ENCODE data around the gene COL6A6. TPM values are rescaled to one million over a fixed set of nuclear protein-coding genes. Genes with fewer than 3 reads are reported as not detected.

The COL6A6 gene
- total RNA-seq, 4 donors from 2014 or later: under 0.01 to 59.8 (median 1.4) TPM; not detected in 1

DNA sequence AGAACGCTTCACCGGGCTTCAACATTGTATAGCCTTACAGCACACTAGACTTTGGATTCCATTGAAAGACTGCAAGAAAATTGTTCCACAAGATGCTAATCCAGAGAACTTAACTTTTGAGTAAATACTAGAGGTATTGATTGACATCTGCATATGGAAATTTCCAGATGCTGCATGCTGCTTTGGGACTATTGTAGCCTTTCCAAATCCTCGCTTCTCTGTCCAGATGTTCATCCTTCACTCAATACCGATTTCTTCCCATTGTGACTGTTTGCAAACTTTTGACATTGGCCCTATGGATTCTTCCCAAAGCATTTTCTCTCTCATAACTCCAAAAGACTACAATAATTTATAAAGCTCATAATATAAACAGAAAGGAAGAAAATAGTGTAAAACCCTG, 41.4 kb downstream of the COL6A6 start:
- H3K27ac ChIP-seq: no peak overlapping the region
- no peak overlapping the region for H3K4me3 ChIP-seq
- TF ChIP-seq POLR2A (IDR thresholded peaks at IDR 0.05): no peak
- TF ChIP-seq, protein P1, sequence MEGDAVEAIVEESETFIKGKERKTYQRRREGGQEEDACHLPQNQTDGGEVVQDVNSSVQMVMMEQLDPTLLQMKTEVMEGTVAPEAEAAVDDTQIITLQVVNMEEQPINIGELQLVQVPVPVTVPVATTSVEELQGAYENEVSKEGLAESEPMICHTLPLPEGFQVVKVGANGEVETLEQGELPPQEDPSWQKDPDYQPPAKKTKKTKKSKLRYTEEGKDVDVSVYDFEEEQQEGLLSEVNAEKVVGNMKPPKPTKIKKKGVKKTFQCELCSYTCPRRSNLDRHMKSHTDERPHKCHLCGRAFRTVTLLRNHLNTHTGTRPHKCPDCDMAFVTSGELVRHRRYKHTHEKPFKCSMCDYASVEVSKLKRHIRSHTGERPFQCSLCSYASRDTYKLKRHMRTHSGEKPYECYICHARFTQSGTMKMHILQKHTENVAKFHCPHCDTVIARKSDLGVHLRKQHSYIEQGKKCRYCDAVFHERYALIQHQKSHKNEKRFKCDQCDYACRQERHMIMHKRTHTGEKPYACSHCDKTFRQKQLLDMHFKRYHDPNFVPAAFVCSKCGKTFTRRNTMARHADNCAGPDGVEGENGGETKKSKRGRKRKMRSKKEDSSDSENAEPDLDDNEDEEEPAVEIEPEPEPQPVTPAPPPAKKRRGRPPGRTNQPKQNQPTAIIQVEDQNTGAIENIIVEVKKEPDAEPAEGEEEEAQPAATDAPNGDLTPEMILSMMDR (IDR thresholded peaks at IDR 0.05): no peak
- H3K9me3 ChIP-seq: no peaks in the 10 kb centered on the region
- no peak for DNase-seq
- H3K4me1 ChIP-seq: no peaks in the 10 kb centered on the region
- intact Hi-C loops (cut with DNase I; ENCODE audit: low total_unique reads): no loop called here
- H3K36me3 ChIP-seq: no peaks in the 10 kb centered on the region
- H3K27me3 ChIP-seq: no peaks in the 10 kb centered on the region

DNA sequence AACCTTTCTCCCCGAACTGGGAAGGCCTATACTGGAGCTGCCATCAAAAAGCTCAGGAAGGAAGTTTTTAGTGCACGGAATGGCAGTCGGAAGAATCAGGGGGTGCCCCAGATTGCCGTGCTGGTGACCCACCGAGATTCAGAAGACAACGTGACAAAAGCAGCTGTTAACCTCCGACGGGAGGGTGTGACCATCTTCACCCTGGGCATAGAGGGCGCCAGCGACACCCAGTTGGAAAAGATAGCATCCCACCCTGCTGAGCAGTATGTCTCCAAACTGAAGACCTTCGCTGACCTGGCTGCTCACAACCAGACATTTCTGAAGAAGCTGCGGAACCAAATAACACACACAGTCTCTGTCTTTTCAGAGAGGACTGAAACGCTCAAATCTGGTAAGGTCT, 48.2 kb downstream of the COL6A6 start:
- intact Hi-C loops (cut with DNase I; ENCODE audit: low total_unique reads): no loop called here
- no peak for DNase-seq
- no peak for TF ChIP-seq POLR2A (IDR thresholded peaks at IDR 0.05)
- TF ChIP-seq, protein P1 (IDR thresholded peaks at IDR 0.05): no peak

More for the DNA sequence above, 48.2 kb downstream of the COL6A6 start:
- H3K4me1 ChIP-seq: no peaks in the 10 kb centered on the region
- no peaks in the 10 kb centered on the region for H3K9me3 ChIP-seq
- no peak overlapping the region for H3K4me3 ChIP-seq
- H3K36me3 ChIP-seq: no peaks in the 10 kb centered on the region
- H3K27ac ChIP-seq: no peak overlapping the region
- no peaks in the 10 kb centered on the region for H3K27me3 ChIP-seq

Other genes starting within 250 kb of the COL6A6 start
- 1 to 10 TPM in 1 of 4 donors, not detected in 3; 1.7 TPM for gene COL6A5, start 171.5 kb upstream of the COL6A6 start, total RNA-seq
- 10 to 100 TPM; 19.2 to 61.2 (median 41.0) TPM for gene PIK3R4, start 229.7 kb downstream of the COL6A6 start, total RNA-seq

All from uterus (tissue), 4 donors.